GM10266 (cell line): Measurements from ENCODE around the gene MSANTD2.
A peak's percentile ranks its signal among the peaks of the same experiment; 100 is the strongest.
"Not testable (repeated sequence)": the region's sequence is repeated elsewhere in the genome, so short reads cannot be mapped to it uniquely, and the experiment has no call there.

Source experiments
- DNase-seq: peaks from one replicate; pipeline ENCODE4 v3.0.0; 2012; ENCODE audit errors: extremely low spot score
- TF ChIP-seq, protein P1 (sequence below): IDR thresholded peaks from 2 replicates; pipeline ENCODE4 v1.5.1; 2012; ENCODE audit warnings: mild to moderate bottlenecking, low read depth; ENCODE audit not compliant: control insufficient read depth, insufficient read depth; ENCODE audit errors: missing control alignments

Gene MSANTD2

DNA sequence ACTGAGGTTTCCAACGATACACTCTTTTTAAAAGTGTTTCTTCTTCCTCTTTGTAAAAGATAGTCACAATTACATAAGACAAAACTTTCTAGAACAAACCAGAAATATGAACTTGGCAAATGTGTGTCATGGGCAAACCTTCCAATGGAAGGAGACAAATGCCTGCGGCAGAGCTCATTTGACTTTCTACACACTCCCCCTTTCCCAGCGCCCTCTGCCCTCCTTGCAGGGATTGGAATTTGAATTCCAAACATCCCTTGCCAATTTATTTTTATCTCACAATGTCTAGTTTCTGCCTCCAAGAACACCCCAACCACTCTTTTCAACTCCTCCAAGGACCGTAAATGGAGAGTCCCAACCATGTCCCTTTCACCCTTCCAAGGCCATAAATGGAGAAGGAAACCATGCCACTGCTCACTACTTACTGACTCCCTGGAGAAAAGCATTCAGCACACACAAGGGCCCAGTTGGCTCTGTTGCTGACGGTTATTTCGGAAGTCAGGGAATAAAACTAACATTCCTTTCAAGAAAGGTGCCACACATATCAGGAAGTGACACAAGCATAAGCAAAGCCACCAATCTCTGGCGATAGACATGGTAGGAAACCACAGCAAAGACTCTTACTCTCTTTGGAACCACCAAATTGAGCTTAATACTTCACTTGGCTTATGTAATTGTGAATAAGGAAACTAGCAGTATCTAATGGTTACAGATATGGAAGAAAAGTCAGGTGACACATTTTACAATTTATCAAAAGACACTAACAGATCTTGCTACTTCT lies 23.2 kb downstream of the MSANTD2 start:
- no peak for DNase-seq
- TF ChIP-seq, protein P1, sequence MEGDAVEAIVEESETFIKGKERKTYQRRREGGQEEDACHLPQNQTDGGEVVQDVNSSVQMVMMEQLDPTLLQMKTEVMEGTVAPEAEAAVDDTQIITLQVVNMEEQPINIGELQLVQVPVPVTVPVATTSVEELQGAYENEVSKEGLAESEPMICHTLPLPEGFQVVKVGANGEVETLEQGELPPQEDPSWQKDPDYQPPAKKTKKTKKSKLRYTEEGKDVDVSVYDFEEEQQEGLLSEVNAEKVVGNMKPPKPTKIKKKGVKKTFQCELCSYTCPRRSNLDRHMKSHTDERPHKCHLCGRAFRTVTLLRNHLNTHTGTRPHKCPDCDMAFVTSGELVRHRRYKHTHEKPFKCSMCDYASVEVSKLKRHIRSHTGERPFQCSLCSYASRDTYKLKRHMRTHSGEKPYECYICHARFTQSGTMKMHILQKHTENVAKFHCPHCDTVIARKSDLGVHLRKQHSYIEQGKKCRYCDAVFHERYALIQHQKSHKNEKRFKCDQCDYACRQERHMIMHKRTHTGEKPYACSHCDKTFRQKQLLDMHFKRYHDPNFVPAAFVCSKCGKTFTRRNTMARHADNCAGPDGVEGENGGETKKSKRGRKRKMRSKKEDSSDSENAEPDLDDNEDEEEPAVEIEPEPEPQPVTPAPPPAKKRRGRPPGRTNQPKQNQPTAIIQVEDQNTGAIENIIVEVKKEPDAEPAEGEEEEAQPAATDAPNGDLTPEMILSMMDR: no peak

DNA sequence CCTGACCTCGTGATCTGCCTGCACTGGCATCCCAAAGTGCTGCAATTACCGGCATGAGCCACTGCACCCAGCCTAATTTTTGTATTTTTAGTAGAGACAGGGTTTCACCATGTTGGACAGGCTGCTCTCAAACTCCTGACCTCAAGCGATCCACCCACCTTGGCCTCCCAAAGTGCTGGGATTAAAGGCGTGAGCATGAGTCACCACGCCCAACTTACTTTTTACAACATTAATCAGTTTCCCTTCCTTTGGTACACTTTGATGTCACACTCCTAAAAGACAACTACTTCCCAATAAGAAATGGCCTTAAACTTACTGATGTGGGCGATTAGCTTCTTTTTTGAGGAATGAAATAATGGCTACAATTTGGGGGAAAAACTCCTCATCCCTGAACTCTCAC lies 29.2 kb downstream of the MSANTD2 start:
- DNase-seq: not testable (repeated sequence)

DNA sequence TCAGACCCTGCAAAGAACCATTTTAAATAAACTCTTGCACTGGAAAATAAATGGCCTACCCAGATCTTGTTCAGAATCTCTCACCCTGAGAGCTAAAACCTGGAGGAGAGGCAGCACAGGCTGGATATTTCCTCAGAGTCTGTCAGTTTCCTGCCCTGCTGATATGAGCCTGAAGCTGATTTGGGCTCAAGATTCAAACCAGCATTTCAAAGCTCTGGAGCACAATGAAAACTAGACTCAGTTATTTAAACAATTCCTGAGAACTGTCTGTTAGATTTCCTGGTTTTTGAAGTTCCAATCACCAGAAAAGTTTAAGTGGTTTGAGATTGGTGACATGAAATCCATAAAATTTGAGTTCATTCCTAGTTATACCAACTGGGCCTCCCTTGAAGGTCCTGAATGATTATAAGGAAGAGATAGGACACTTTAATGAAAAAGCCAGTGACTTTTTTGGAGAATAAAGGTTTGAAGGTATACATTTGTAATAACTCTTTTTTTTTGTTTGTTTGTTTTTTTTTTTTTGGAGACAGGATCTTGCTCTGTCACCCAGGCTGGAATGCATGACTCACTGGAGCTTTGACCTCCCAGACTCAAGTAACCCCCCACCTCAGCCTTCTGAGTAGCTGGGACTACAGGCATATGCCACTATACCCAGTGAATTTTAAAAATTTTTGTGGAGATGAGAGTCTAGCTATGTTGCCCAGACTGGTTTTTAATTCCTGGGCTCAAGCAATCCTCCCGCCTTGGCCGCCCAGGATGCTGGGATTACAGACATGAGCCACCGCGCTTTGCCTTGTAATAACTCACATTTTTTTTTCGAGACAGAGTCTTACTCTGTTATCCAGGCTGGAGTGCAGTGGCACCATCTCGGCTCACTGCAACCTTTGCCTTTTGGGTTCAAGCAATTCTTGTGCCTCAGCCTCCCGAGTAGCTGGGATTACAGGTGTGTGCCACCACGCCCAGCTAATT lies 30.1 kb downstream of the MSANTD2 start:
- no peak for DNase-seq
- TF ChIP-seq, protein P1: no peak

DNA sequence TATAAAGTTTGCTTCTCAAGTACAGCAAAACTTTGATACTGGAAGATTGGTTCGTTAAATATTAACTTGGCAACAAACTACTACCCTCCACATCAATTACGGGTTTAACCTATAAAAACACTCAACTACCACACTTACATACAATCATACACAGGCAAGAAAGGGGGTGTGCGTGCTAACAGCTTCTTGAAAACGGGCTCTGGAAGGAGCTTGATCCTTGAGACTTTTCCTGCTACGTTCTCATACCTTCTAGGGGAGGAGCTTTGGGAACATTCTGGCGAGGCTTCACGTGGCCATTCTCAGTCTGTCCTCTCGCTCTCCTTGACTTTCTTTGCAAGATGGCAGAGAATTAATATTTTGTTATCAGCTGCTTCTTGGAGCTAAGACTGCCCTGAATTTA lies 31.3 kb downstream of the MSANTD2 start:
- TF ChIP-seq, protein P1: no peak
- DNase-seq: no peak

DNA sequence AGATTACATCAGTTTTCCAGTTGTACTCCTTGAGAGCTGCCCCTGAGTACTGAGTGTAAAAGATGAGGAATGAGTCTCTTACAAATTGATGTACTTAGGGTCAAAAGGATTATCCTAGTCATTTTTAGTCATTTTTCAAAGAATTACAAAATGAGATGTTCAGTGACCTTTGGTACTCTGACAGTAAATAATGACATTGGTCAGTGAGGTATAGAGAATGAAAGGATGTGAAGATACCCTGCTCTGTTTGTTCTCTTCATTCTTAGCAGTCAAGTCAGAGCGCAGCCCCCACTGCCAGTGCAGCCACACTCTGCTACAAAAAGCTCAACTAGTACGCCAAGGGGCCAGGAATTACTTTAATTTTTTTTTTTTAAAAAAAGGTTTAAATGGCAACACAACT lies 34.0 kb downstream of the MSANTD2 start:
- TF ChIP-seq, protein P1: no peak
- no peak for DNase-seq

DNA sequence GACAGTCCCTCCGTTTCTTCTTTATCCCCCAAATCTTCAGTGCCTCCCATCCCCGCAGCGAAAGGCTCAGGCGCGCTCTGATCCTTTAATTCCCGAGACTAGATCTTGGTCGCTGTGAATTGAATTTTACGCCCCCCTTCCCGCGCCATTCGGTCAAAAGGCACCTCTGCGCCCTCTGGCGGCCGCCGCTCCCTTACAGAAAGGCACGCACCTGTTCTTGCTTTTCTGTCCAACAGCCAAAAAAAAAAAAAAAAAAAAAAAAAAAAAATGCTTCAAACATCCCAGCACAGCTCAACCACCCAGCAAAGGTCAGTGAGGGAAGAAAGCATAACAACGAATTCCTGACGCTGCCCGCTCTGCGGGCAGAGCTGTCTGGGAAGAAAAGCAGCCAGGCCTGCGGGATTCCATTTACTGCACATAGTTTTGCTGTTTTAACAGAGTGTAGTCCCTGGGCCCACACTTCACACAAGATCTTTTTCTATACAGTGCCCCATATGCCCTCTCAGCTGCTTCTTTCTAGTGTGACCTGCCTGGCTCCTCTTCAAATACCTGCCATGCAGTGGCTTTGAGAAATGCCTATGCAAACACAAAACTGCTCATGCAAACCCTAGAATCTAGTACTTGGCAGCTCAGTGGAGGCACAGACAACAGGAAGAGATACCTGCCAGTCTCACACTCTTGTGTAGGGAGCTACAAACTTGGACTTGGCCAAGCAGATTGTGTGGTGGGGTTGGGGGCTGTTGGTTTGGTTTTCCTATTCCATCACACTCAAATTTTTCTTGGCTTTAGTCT lies 36.9 kb downstream of the MSANTD2 start:
- TF ChIP-seq, protein P1: peak; percentile 83
- peak; percentile 74 for DNase-seq

DNA sequence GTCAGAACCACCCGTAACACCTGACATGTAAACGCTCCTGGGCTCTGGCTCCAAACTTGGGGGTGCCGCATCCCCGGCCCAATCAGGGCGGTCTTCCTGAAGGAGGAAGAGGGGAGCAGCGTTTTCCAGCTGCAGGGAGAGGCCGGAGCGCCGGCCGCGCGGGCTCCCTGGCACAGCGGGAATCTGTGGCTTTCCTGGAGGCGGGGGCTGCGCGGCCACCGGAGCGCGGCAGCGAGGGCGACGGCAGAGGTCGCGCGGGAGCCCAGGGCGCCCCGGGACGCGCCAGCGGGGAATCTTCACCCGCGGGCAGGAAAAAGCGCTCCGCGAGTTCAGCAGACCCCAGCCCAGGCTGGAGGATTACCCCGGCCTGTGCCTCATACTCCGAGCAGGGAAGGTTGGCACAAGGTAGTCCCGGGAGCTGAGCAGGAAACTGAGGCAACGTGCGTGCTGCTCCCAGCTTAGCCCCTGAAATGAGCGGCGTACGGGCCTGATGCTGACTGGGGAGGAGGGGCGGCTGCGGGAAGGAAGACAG lies 37.5 kb downstream of the MSANTD2 start:
- TF ChIP-seq, protein P1: no peak
- DNase-seq: no peak
